ENCODE results near the gene TMEM132E. TPM values are rescaled to one million over a fixed set of nuclear protein-coding genes. Genes with fewer than 3 reads are reported as not detected.

The TMEM132E gene
- total and polyA plus RNA-seq, 2 experiments from 2014 or later, result 0.27 to 0.98 TPM

- H2AFZ ChIP-seq, result no peak overlapping the region
- no peak overlapping the region for H3K4me2 ChIP-seq
- H3K9me2 ChIP-seq (replicated peaks; ENCODE audit: insufficient read depth), result no peaks in the 10 kb centered on the region
- H3K4me1 ChIP-seq (ENCODE audit: insufficient read depth), result no peaks in the 10 kb centered on the region
- no peaks in the 10 kb centered on the region for H4K20me1 ChIP-seq (ENCODE audit: insufficient read depth, poor library complexity, severe bottlenecking)
- no peaks in the 10 kb centered on the region for H3K9me3 ChIP-seq (ENCODE audit: low read depth)
- H3K4me3 ChIP-seq, result no peak overlapping the region
- no peak overlapping the region for H3K27ac ChIP-seq
- H3K79me2 ChIP-seq, result no peaks in the 10 kb centered on the region
- no peak for DNase-seq (ENCODE audit: low spot score)
- WGBS (ENCODE audit: low lambda C conversion rate, missing lambda C conversion rate), result 35% methylated on average over 2 of the region's 2 CpGs
- no peaks in the 10 kb centered on the region for H3K36me3 ChIP-seq (replicated peaks; ENCODE audit: insufficient read depth, low read depth)
- TF ChIP-seq EZH2phosphoT487 (IDR thresholded peaks at IDR 0.05; ENCODE audit: low read depth, severe bottlenecking, unreplicated experiment) (no peak), EZH2 (IDR thresholded peaks at IDR 0.05; ENCODE audit: borderline replicate concordance) (no peak)
- TF ChIP-seq, protein P1, sequence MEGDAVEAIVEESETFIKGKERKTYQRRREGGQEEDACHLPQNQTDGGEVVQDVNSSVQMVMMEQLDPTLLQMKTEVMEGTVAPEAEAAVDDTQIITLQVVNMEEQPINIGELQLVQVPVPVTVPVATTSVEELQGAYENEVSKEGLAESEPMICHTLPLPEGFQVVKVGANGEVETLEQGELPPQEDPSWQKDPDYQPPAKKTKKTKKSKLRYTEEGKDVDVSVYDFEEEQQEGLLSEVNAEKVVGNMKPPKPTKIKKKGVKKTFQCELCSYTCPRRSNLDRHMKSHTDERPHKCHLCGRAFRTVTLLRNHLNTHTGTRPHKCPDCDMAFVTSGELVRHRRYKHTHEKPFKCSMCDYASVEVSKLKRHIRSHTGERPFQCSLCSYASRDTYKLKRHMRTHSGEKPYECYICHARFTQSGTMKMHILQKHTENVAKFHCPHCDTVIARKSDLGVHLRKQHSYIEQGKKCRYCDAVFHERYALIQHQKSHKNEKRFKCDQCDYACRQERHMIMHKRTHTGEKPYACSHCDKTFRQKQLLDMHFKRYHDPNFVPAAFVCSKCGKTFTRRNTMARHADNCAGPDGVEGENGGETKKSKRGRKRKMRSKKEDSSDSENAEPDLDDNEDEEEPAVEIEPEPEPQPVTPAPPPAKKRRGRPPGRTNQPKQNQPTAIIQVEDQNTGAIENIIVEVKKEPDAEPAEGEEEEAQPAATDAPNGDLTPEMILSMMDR (IDR thresholded peaks at IDR 0.05; ENCODE audit: poor library complexity), result no peak
- peaks cover 7% of the 10 kb centered on the region for H3K27me3 ChIP-seq
These were observed 18.9 kb downstream of the TMEM132E start for GRCh38 chr17:34598161-34598776.

GRCh38 chr17:34601416-34601815 lies 22.0 kb downstream of the TMEM132E start:
- no peaks in the 10 kb centered on the region for H3K4me1 ChIP-seq (ENCODE audit: insufficient read depth)
- H3K9me3 ChIP-seq (ENCODE audit: low read depth), result no peaks in the 10 kb centered on the region
- H3K27ac ChIP-seq, result no peak overlapping the region
- H3K4me3 ChIP-seq, result no peak overlapping the region
- 70% methylated on average over 3 of the region's 3 CpGs for WGBS (ENCODE audit: low lambda C conversion rate, missing lambda C conversion rate)
- H3K36me3 ChIP-seq (replicated peaks; ENCODE audit: insufficient read depth, low read depth), result no peaks in the 10 kb centered on the region
- H3K4me2 ChIP-seq, result no peak overlapping the region
- no peaks in the 10 kb centered on the region for H3K79me2 ChIP-seq
- TF ChIP-seq EZH2 (IDR thresholded peaks at IDR 0.05; ENCODE audit: borderline replicate concordance) (no peak), EZH2phosphoT487 (IDR thresholded peaks at IDR 0.05; ENCODE audit: low read depth, severe bottlenecking, unreplicated experiment) (no peak)
- TF ChIP-seq, protein P1 (IDR thresholded peaks at IDR 0.05; ENCODE audit: poor library complexity), result no peak
- no peak overlapping the region for H2AFZ ChIP-seq
- DNase-seq (ENCODE audit: low spot score), result no peak
- H3K27me3 ChIP-seq, result no peaks in the 10 kb centered on the region
- no peaks in the 10 kb centered on the region for H3K9me2 ChIP-seq (replicated peaks; ENCODE audit: insufficient read depth)
- no peaks in the 10 kb centered on the region for H4K20me1 ChIP-seq (ENCODE audit: insufficient read depth, poor library complexity, severe bottlenecking)

- no peak overlapping the region for H2AFZ ChIP-seq
- no peak overlapping the region for H3K4me3 ChIP-seq
- WGBS (ENCODE audit: low lambda C conversion rate, missing lambda C conversion rate), result 94% methylated on average over 3 of the region's 3 CpGs
- no peaks in the 10 kb centered on the region for H3K4me1 ChIP-seq (ENCODE audit: insufficient read depth)
- H4K20me1 ChIP-seq (ENCODE audit: insufficient read depth, poor library complexity, severe bottlenecking), result no peaks in the 10 kb centered on the region
- no peak overlapping the region for H3K27ac ChIP-seq
- H3K79me2 ChIP-seq, result no peaks in the 10 kb centered on the region
- DNase-seq (ENCODE audit: low spot score), result no peak
- H3K4me2 ChIP-seq, result no peak overlapping the region
- peaks cover 11% of the 10 kb centered on the region for H3K27me3 ChIP-seq
- no peaks in the 10 kb centered on the region for H3K9me3 ChIP-seq (ENCODE audit: low read depth)
- no peaks in the 10 kb centered on the region for H3K9me2 ChIP-seq (replicated peaks; ENCODE audit: insufficient read depth)
- H3K36me3 ChIP-seq (replicated peaks; ENCODE audit: insufficient read depth, low read depth), result no peaks in the 10 kb centered on the region
- TF ChIP-seq, protein P1 (IDR thresholded peaks at IDR 0.05; ENCODE audit: poor library complexity), result no peak
- TF ChIP-seq EZH2phosphoT487 (IDR thresholded peaks at IDR 0.05; ENCODE audit: low read depth, severe bottlenecking, unreplicated experiment) (no peak), EZH2 (IDR thresholded peaks at IDR 0.05; ENCODE audit: borderline replicate concordance) (no peak)
These were observed 24.6 kb downstream of the TMEM132E start for GRCh38 chr17:34603974-34604373.
